ENCODE data around the gene THG1L. TPM values are rescaled to one million over a fixed set of nuclear protein-coding genes. Genes with fewer than 3 reads are reported as not detected.

THG1L gene
- total and polyA plus RNA-seq, 2 donors (not counting 1 experiment from before 2014, with no cell fraction given), result 16.1 to 37.3 TPM

DNA sequence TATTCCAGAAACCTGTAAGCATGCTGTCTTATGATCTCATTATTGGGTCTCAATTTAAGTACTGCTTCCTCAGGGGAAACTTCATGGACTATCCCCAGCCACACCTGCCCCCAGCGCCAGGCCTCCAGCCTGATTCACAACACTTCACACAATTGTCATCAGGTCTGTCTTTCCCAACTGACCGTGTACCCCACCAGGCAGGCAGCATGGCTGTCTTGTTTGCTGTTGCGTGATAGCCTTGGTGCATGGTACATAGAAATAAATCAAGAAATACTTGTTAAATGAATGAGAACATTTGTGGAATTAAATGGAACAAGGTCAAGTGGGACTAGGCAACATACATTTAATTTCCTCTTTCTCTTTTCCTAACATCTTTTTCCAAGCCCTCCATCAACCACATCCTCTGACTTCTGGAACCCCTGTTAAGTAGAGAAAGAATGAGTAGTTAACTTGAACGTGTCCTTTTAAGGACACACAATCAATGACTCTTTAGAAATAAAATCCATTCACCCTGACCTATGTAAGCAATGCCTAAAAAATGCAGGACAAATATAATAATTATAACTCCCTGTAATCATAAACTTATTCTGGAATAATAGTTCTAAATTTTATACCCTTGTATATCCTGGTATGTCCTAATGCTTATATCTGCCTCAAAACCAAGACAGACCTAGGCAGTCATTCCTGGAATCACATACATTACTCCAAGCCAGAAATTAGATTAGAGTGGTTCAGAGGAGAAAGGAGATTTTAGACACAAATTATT lies 17.2 kb upstream of the THG1L start:
- Histone ChIP-seq H3K4me3 (replicated peaks in 1 of 4; ENCODE audit: control extremely low read depth in 1 of 4, insufficient read depth in 1 of 4, low read depth in 3 of 4, low read length in 4 of 4) (no peak overlapping the region), H3K27ac (ENCODE audit: insufficient read depth, low read length) (no peak overlapping the region), H3K9me3 (ENCODE audit: control insufficient read depth, insufficient read depth, low read depth, low read length) (no peaks in the 10 kb centered on the region), H3K36me3 (ENCODE audit: control insufficient read depth, insufficient read depth, low read length) (no peaks in the 10 kb centered on the region), H3K9ac (ENCODE audit: insufficient read depth, low read length) (no peak overlapping the region), H3K79me2 (ENCODE audit: control insufficient read depth, insufficient read depth, low read length) (no peaks in the 10 kb centered on the region), H3K4me2 (ENCODE audit: extremely low read depth, insufficient read depth, low read length) (no peak overlapping the region), H3K27me3 (ENCODE audit: control insufficient read depth, insufficient read depth, low read length) (no peaks in the 10 kb centered on the region), H2AFZ (ENCODE audit: low read length) (no peak overlapping the region), H4K20me1 (ENCODE audit: control insufficient read depth, extremely low read depth, insufficient read depth, low read length) (no peaks in the 10 kb centered on the region), H3K4me1 (ENCODE audit: control insufficient read depth, extremely low read depth, insufficient read depth, low read length) (peaks cover 4% of the 10 kb centered on the region)
- TF ChIP-seq EZH2 (IDR thresholded peaks at IDR 0.05; ENCODE audit: low read length, missing control alignments), result no peak
- TF ChIP-seq, protein P1, sequence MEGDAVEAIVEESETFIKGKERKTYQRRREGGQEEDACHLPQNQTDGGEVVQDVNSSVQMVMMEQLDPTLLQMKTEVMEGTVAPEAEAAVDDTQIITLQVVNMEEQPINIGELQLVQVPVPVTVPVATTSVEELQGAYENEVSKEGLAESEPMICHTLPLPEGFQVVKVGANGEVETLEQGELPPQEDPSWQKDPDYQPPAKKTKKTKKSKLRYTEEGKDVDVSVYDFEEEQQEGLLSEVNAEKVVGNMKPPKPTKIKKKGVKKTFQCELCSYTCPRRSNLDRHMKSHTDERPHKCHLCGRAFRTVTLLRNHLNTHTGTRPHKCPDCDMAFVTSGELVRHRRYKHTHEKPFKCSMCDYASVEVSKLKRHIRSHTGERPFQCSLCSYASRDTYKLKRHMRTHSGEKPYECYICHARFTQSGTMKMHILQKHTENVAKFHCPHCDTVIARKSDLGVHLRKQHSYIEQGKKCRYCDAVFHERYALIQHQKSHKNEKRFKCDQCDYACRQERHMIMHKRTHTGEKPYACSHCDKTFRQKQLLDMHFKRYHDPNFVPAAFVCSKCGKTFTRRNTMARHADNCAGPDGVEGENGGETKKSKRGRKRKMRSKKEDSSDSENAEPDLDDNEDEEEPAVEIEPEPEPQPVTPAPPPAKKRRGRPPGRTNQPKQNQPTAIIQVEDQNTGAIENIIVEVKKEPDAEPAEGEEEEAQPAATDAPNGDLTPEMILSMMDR (conservative IDR thresholded peaks at IDR 0.05 in 1 of 2, IDR thresholded peaks at IDR 0.05 in 1 of 2; ENCODE audit: low read depth in 1 of 2, low read length in 2 of 2), result no peak
- peak in 1 of 2 donors; percentile 59 for DNase-seq (ENCODE audit: low read depth in 2 of 2)

DNA sequence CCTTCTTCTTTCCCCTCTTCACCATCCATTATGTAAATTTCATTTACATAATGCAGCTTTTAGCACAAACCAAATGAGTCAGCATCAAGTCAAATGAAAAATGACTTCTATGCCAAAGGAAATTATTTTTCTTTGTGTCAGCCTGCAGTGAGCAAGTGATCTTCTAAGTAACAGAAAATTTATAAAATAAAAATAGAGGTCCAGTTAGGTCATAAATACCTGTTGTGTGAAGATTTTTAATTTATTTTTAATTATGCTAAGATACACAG lies 16.7 kb upstream of the THG1L start:
- no peak overlapping the region for H3K4me2 ChIP-seq (ENCODE audit: extremely low read depth, insufficient read depth, low read length)
- DNase-seq (ENCODE audit: low read depth in 2 of 2), result peak in 1 of 2 donors; percentile 64
- no peaks in the 10 kb centered on the region for H3K9me3 ChIP-seq (ENCODE audit: control insufficient read depth, insufficient read depth, low read depth, low read length)
- no peaks in the 10 kb centered on the region for H3K79me2 ChIP-seq (ENCODE audit: control insufficient read depth, insufficient read depth, low read length)
- no peak overlapping the region for H3K27ac ChIP-seq (ENCODE audit: insufficient read depth, low read length)
- no peak overlapping the region for H3K9ac ChIP-seq (ENCODE audit: insufficient read depth, low read length)
- no peak for TF ChIP-seq EZH2 (IDR thresholded peaks at IDR 0.05; ENCODE audit: low read length, missing control alignments)
- TF ChIP-seq, protein P1 (conservative IDR thresholded peaks at IDR 0.05 in 1 of 2, IDR thresholded peaks at IDR 0.05 in 1 of 2; ENCODE audit: low read depth in 1 of 2, low read length in 2 of 2), result no peak
- H4K20me1 ChIP-seq (ENCODE audit: control insufficient read depth, extremely low read depth, insufficient read depth, low read length), result no peaks in the 10 kb centered on the region
- no peaks in the 10 kb centered on the region for H3K27me3 ChIP-seq (ENCODE audit: control insufficient read depth, insufficient read depth, low read length)
- no peak overlapping the region for H2AFZ ChIP-seq (ENCODE audit: low read length)
- no peaks in the 10 kb centered on the region for H3K36me3 ChIP-seq (ENCODE audit: control insufficient read depth, insufficient read depth, low read length)
- H3K4me3 ChIP-seq (replicated peaks in 1 of 4; ENCODE audit: control extremely low read depth in 1 of 4, insufficient read depth in 1 of 4, low read depth in 3 of 4, low read length in 4 of 4), result no peak overlapping the region
- H3K4me1 ChIP-seq (ENCODE audit: control insufficient read depth, extremely low read depth, insufficient read depth, low read length), result peaks cover 4% of the 10 kb centered on the region

DNA sequence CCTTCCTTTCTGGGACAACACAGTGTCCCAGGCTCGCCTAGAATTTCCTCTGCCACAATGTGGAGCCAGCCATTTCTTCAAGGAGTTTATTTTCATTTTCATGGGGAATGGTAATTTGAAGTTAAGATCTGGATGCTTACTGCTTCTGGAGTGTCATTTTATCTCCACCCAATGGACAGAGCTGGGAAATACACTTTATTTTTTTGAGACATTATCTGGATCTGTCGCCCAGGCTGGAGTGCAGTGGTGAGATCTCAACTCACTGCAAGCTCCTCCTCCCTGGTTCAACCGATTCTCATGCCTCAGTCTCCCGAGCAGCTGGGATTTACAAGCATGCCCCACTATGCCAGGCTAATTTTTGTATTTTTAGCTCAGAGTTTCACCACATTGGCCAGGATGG lies 12.7 kb upstream of the THG1L start:
- H3K4me2 ChIP-seq (ENCODE audit: extremely low read depth, insufficient read depth, low read length), result peak overlapping the region; percentile 34
- TF ChIP-seq EZH2 (IDR thresholded peaks at IDR 0.05; ENCODE audit: low read length, missing control alignments), result no peak
- TF ChIP-seq, protein P1 (conservative IDR thresholded peaks at IDR 0.05 in 1 of 2, IDR thresholded peaks at IDR 0.05 in 1 of 2; ENCODE audit: low read depth in 1 of 2, low read length in 2 of 2), result peak; percentile 62 to 63
- no peaks in the 10 kb centered on the region for H3K36me3 ChIP-seq (ENCODE audit: control insufficient read depth, insufficient read depth, low read length)
- H3K27ac ChIP-seq (ENCODE audit: insufficient read depth, low read length), result no peak overlapping the region
- H3K27me3 ChIP-seq (ENCODE audit: control insufficient read depth, insufficient read depth, low read length), result no peaks in the 10 kb centered on the region
- peak overlapping the region; percentile 59 for H2AFZ ChIP-seq (ENCODE audit: low read length)
- no peaks in the 10 kb centered on the region for H3K9me3 ChIP-seq (ENCODE audit: control insufficient read depth, insufficient read depth, low read depth, low read length)
- no peaks in the 10 kb centered on the region for H3K4me1 ChIP-seq (ENCODE audit: control insufficient read depth, extremely low read depth, insufficient read depth, low read length)
- H4K20me1 ChIP-seq (ENCODE audit: control insufficient read depth, extremely low read depth, insufficient read depth, low read length), result no peaks in the 10 kb centered on the region
- peak; percentile 68 to 83 for DNase-seq (ENCODE audit: low read depth in 2 of 2)
- H3K4me3 ChIP-seq (replicated peaks in 1 of 4; ENCODE audit: control extremely low read depth in 1 of 4, insufficient read depth in 1 of 4, low read depth in 3 of 4, low read length in 4 of 4), result no peak overlapping the region
- no peaks in the 10 kb centered on the region for H3K79me2 ChIP-seq (ENCODE audit: control insufficient read depth, insufficient read depth, low read length)
- H3K9ac ChIP-seq (ENCODE audit: insufficient read depth, low read length), result no peak overlapping the region

All from fibroblast of lung (primary cell).